Measurements from ENCODE around the gene NEURL1B. TPM values are rescaled to one million over a fixed set of nuclear protein-coding genes. Genes with fewer than 3 reads are reported as not detected.

NEURL1B gene
- 10 to 100 TPM; 17.3 to 17.6 TPM for total RNA-seq

GRCh38 chr5:172640822-172641358, at the start of gene NEURL1B:
TSS of gene NEURL1B (plus strand) at chr5:172641263. CDS start at chr5:172641407, 144 bp downstream.
- Histone ChIP-seq H3K27me3 (replicated peaks; ENCODE audit: insufficient read depth) (no peaks in the 10 kb centered on the region), H3K4me3 (peak within 1 kb of the TSS; percentile 78), H3K9me3 (no peaks in the 10 kb centered on the region), H3K27ac (peak within 1 kb of the TSS in 1 of 2 donors; percentile 28), H3K36me3 (no peaks in the 10 kb centered on the region), H3K4me1 (ENCODE audit: control insufficient read depth in 1 of 2, low read depth in 2 of 2) (peaks cover 6 to 19% of the 10 kb centered on the region in 2 donors)
- DNase-seq (ENCODE audit: low spot score) (no peak), ATAC-seq (ENCODE audit: insufficient number of reproducible peaks, low FRiP score, low read depth) (peak; percentile 46)
- TF ChIP-seq CTCF (IDR thresholded peaks at IDR 0.05): no peak

GRCh38 chr5:172591636-172592035, 49.4 kb upstream of the NEURL1B start:
- Histone ChIP-seq H3K4me1 (ENCODE audit: control insufficient read depth in 1 of 2, low read depth in 2 of 2) (no peaks in the 10 kb centered on the region), H3K27me3 (replicated peaks; ENCODE audit: insufficient read depth) (no peaks in the 10 kb centered on the region), H3K27ac (no peak overlapping the region), H3K4me3 (no peak overlapping the region), H3K9me3 (no peaks in the 10 kb centered on the region), H3K36me3 (no peaks in the 10 kb centered on the region)
- ATAC-seq (ENCODE audit: insufficient number of reproducible peaks, low FRiP score, low read depth) (no peak), DNase-seq (ENCODE audit: low spot score) (no peak)
- no peak for TF ChIP-seq CTCF (IDR thresholded peaks at IDR 0.05)

GRCh38 chr5:172592881-172593280, 48.2 kb upstream of the NEURL1B start:
- DNase-seq (ENCODE audit: low spot score): no peak
- H3K4me3 ChIP-seq: no peak overlapping the region
- H3K27ac ChIP-seq: no peak overlapping the region
- no peaks in the 10 kb centered on the region for H3K36me3 ChIP-seq
- no peak for ATAC-seq (ENCODE audit: insufficient number of reproducible peaks, low FRiP score, low read depth)
- H3K27me3 ChIP-seq (replicated peaks; ENCODE audit: insufficient read depth): no peaks in the 10 kb centered on the region
- no peak for TF ChIP-seq CTCF (IDR thresholded peaks at IDR 0.05)
- no peaks in the 10 kb centered on the region for H3K4me1 ChIP-seq (ENCODE audit: control insufficient read depth in 1 of 2, low read depth in 2 of 2)
- H3K9me3 ChIP-seq: no peaks in the 10 kb centered on the region

- no peak overlapping the region for H3K4me3 ChIP-seq
- ATAC-seq (ENCODE audit: insufficient number of reproducible peaks, low FRiP score, low read depth) (no peak), DNase-seq (ENCODE audit: low spot score) (no peak)
- no peaks in the 10 kb centered on the region for H3K27me3 ChIP-seq (replicated peaks; ENCODE audit: insufficient read depth)
- no peak overlapping the region for H3K27ac ChIP-seq
- H3K4me1 ChIP-seq (ENCODE audit: control insufficient read depth in 1 of 2, low read depth in 2 of 2): no peaks in the 10 kb centered on the region
- H3K36me3 ChIP-seq: no peaks in the 10 kb centered on the region
- no peak for TF ChIP-seq CTCF (IDR thresholded peaks at IDR 0.05)
- H3K9me3 ChIP-seq: no peaks in the 10 kb centered on the region
Measured at GRCh38 chr5:172593306-172593705, 47.8 kb upstream of the NEURL1B start.

GRCh38 chr5:172593721-172594235, 47.3 kb upstream of the NEURL1B start:
- Histone ChIP-seq H3K4me3 (no peak overlapping the region), H3K9me3 (no peaks in the 10 kb centered on the region), H3K4me1 (ENCODE audit: control insufficient read depth in 1 of 2, low read depth in 2 of 2) (no peaks in the 10 kb centered on the region), H3K27me3 (replicated peaks; ENCODE audit: insufficient read depth) (no peaks in the 10 kb centered on the region), H3K36me3 (no peaks in the 10 kb centered on the region), H3K27ac (no peak overlapping the region)
- no peak for TF ChIP-seq CTCF (IDR thresholded peaks at IDR 0.05)
- no peak for ATAC-seq (ENCODE audit: insufficient number of reproducible peaks, low FRiP score, low read depth)
- DNase-seq (ENCODE audit: low spot score): no peak
